Uterus (tissue), 4 donors: ENCODE data around the gene SHTN1. TPM values are rescaled to one million over a fixed set of nuclear protein-coding genes. Genes with fewer than 3 reads are reported as not detected.

ENCODE experiments used
- small RNA-seq: library from RNA; depleted of rRNA; stranded (forward); fragments of <200 nt; gene quantifications from one replicate; pipeline ENCODE3, GENCODE V24; 2016
- total RNA-seq, 4 donors: library from RNA; depleted of rRNA in 3 of 4; stranded (reverse); fragments of >200 nt in 3 of 4; gene quantifications; one replicate each; pipeline versions ENCODE4 v1.1.0 to v1.2.4, GENCODE V29; 2014 to 2023
- donor health status: DM: yes; HTN: yes; CAD: no.

The SHTN1 gene
- total RNA-seq, 4 donors from 2014 or later = 4.9 to 19.6 (median 7.3) TPM

Small RNAs within 50 kb of the gene (small RNA-seq; reads per million reads assigned to genes)
- not detected for gene AC012308.1

Other genes starting within 250 kb of the SHTN1 start
- gene ENO4, start 155.7 kb downstream of the SHTN1 start, total RNA-seq = 1 to 10 TPM in 2 of 4 donors, under 1 TPM in 1, not detected in 1; 0.67 to 2.6 (median 2.2) TPM
- not detected for gene VAX1, start 133.1 kb upstream of the SHTN1 start, total RNA-seq
- not detected for gene KCNK18, start 192.3 kb upstream of the SHTN1 start, total RNA-seq
- gene SLC18A2, start 235.9 kb upstream of the SHTN1 start, total RNA-seq = 1 to 10 TPM in 2 of 4 donors, under 1 TPM in 2; 0.26 to 2.6 (median 0.70) TPM